GM21619 (cell line): ENCODE data around the gene KRT13.

ENCODE experiments used
- ATAC-seq: cut with Tn5 transposase; IDR thresholded peaks from one replicate; pipeline ENCODE4 v1.9.1; 2021; ENCODE audit not compliant: unreplicated experiment

The KRT13 gene

DNA sequence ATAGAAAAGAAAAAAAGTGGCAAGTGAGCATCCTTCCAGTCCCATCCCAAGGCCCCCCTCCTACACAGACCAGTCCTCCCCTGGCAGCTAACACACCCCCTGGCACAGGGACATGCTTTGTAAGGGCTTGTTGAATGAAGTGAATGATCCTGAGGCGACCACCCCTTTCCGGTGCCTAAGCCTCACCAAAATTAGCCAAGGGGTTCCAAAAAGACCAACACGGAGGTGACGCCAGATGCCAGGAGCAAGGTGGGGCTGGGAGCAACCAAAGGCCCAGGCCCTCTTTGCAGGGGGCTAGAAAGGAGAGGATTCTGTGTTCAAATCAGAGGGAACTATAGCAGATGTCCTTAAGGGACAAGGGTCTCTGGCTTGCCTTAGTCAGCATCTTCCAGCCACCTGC, 30.0 kb downstream of the KRT13 start:
- ATAC-seq: no peak

DNA sequence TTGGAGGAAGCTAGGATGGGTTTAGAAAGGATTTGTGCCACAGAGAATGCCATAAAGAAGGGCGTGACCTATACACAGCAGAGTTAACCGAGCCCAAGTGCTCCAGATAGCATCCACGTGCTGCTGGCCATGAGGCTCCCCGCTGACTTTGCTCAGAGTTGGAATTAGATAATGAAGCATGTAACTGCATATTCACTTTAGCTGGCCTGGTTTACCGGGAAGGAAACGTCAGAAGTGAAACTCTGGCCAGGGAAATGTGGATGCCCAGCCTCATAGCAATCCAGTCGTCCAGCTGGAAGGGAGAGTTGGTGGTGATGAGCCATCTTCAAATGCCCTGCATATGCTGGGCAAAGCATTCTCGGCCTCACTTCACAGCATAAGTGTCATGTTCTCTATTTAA, 30.5 kb downstream of the KRT13 start:
- no peak for ATAC-seq

DNA sequence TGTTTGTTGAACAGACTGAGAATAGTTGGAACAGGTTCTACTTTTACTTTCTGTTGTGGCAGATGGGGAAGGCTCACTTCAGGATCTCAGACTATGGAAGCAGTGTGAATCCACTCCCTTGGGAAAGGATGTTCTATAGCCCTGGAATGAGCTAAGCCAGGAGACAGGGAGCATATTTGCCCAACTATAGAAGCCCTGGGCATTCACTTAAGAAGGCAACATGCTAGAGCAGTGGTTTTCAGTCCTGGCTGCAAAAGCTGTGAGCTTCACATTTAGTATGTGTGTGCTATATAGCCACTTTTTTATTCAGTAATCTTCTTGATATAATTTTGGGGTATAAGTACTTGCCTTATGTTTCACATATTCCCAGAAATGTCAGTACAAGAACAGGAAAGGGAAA, 37.1 kb downstream of the KRT13 start:
- no peak for ATAC-seq

DNA sequence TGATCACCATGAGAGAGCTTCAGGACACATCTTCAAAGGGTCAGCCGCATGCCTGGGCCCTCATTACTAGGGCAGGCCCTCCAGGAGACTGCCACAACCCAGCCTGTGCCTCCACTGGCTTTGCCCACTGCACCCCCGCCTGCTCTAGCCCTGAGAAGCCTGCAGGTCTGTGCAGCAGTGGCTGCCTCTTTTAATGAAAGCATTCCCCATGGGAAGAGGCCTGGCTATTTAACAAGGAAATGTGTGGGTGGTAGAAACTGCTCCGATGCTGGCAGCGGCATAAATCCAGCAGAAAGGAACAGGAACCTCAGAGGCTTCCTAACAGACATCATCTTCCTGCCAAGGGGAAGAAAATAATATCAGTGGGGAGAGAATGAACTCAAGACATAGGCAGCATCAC, 37.9 kb downstream of the KRT13 start:
- ATAC-seq: no peak

DNA sequence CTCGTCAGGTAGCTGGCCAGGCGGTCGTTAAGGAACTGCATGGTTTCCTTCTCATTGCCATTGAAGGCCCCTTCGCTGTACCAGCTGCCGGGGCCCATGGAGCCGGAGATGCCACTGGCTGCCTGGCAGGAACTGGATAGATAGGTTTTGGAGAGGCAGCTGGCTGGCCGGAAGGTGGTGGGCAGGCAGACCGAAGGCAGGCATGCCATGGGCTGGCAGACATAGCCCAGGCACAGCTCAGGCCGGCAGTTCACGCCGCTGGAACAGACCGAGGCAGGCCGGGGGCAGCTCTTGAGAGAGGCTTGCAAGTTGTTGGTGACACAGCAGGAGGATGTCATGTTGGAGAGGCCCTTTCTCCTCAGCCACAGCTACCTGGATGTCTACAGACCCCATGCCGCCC, 38.4 kb downstream of the KRT13 start, which contains the start of gene KRT32:
KRT32 (minus strand) TSS at position 399 of the 400 bp plus-strand sequence; CDS start at position 338, 61 bp downstream.
- no peak for ATAC-seq

DNA sequence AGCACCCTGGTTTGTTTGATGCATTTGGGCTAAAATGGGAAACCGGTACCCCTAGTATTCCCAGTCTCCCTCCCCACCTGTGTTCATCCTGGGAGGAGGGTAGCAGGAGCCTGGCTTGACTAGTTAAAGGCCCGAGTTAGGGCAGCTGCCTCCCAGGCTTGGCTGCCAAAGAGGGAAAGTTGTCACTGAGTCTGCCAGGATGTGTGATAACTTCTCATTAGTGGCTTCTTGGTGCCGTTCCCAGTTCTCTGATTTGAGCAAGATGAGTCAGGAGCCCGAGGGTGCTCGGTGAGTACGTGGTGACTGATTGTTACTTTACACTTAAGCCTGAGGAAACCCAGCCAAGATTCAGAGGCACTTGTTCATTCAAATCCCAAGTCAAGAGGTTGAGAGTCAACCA, 40.7 kb downstream of the KRT13 start:
- ATAC-seq: no peak

DNA sequence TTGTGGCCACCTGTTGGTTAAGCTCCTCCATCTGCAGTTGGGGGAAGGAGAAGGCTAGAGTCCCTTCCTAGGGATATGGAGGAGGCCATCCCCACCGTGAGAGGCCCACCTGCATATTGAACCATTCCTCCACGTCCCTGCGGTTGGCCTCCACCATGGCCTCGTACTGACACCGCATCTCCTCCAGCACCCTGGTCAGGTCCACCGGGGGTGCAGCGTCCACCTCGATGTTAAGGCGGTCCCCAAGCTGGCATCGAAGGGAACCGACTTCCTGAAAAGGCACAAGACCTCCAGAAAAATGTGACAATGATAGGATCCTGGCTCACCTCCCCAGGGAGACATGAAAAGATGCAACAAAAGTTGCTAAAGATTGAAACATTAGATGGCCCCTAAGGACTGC, 41.2 kb downstream of the KRT13 start:
- ATAC-seq: no peak

DNA sequence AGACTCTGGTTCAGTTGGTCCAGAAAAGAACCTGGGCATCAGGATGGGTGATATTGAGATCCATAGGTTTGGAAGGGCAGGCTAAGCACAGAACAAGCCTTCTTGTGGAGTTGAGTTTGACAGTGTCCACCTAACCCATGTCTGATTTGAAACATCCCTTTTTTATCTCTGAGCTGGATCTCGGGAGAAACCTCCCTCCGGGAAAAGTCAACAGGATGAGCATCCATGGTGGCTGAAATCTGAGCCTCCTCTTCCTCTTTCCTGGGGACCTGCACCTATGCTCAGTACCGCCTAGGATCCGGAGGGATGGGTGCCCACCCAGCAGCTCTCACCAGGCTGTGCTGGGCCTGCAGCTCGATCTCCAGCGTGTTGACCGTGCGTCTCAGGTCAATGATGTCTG, 41.7 kb downstream of the KRT13 start:
- ATAC-seq: no peak

DNA sequence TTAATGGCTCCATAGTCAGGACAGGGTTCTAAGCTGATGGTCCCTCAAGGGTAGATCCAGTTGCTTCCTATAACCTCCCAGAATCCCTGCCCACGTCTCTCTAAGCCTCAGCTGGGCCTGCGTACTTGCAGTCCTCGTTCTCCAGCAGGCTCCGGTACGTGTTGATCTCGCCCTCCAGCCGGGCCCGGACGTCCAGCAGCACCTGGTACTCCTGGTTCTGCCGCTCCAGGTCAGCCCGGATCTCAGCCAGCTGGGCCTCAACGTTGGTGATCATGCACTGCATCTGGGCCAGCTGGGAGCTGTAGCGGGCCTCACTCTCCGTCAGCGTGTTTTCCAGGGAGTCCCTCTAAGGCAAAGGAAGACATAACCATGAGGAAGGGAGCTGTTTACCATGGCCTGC, 42.7 kb downstream of the KRT13 start:
- no peak for ATAC-seq

DNA sequence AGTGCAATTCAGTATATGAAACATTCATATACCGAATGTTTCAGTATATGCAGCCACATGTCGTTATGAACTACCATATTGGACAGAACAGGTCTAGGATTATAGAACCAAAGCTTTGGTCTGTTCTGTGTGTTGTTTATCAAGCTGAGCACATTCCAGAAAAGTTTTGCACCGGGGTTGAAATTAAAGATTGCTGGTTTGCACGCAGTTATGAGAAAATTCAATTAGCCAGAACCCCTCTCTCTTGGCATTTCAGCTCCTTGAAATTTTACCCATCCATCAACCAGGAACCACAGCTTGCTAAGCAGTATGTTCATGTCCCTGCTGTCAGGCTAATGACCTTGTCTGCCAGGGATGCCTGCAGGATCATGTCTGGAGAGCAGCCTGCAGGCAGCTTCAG, 47.7 kb downstream of the KRT13 start:
- ATAC-seq: no peak

DNA sequence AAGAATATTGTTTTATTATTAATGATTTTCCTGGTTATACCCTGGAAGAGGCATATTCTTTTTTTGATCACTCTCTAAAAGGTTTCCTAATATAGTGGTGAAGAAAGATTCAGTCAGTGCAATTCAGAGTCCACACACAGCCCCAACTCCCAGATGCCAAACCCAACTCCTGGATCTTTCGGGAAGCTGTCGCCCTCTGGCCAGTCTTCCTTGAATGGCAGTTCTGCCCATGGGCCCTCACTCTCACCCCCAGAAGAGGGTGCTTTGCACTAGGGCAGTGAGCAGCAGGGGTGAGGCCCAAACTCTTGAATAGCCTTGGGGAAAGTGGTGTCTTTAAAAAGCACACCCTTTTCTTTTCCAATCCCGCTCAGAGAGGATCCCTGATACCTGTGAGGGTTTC, 49.2 kb downstream of the KRT13 start:
- no peak for ATAC-seq

DNA sequence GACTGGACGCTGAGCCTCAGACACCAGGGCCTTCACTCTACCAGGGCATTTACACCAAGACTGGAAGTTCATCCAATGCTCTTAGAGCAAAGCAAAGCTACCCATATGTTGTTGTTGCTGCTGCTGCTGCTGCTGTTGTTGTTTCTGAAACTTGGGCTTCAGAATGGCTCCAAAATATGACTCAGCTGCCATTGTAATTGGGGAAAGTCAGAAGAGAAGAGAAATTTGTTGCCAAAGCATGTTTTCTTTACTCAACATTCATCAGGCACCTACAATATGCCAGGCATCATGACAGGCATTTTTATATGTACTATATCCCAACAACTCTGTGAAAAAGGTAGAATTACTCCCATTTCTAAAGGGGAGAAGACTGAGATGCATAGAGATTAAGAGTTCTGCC, 50.2 kb downstream of the KRT13 start:
- no peak for ATAC-seq

DNA sequence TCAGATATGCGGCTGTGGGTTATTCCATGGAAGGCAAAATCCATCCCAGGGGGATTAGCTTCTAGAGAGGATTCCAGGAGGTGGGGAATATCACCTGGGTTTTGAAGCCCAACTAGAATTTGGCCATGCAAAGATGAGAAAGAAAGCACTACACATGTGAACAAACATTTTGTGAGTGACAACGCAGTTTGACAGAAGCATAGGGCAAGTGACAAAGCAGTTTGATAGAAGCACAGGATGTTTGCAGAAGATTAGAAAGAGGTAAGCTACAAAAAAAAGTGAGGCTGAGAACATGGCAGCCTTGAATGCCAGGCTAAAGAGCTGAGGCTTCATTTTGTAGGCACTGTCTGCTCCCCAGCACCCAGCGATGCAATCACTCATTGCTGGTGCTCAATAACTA, 52.3 kb downstream of the KRT13 start:
- ATAC-seq: no peak

DNA sequence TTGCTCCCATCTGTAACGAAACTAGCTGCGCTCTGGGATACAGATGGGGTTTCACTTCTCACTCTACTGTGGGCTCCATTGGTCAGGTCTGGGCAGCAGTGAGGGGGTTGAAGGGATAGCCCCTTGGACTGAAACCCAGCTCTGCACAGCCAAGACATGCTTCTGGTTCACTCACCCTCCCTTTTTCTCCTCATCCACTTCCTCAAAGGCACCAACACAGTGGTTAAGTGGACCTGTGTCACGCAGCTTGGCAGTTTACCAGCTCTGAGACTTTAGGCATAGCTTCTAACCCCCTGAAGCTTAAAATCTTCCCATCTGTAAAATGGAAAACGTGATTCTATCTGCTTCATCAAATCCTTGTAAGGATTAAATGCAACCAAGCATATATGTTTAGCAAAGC, 53.1 kb downstream of the KRT13 start:
- ATAC-seq: no peak

DNA sequence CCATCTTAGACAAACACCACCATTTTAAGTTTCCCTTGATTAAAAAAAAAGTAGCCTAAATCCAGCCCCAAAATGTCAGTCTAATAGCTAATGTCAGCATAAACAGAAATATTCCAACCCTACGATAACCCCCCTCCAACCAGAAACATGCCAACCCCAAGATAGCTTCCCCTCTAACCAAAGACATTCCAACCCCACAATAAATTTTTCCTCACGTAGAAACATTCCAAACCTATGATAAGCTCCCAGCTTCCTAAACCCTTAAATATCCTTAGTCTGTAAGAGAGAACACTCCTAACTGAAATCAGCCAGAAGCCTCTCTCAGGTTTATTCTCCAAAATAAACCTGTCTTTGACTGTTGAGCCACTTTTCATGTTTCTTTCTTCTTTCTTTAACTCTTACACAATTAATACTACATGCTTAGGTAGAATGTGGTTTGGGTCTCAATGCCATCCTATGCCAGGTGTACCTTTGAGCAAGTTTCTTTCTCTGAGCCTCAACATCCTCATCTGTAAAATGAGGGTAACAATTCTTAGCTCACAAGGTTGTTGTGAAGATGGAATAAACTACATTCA, 54.2 kb downstream of the KRT13 start:
- ATAC-seq: no peak
